LoVo (cell line): ENCODE measurements around the gene TMC5.
"Not testable (repeated sequence)": the region's sequence is repeated elsewhere in the genome, so short reads cannot be mapped to it uniquely, and the experiment has no call there.

ENCODE experiments used
- DNase-seq: peaks from one replicate; pipeline ENCODE4 v3.0.0-alpha.2; 2016; ENCODE audit warnings: low spot score

The TMC5 gene

DNA sequence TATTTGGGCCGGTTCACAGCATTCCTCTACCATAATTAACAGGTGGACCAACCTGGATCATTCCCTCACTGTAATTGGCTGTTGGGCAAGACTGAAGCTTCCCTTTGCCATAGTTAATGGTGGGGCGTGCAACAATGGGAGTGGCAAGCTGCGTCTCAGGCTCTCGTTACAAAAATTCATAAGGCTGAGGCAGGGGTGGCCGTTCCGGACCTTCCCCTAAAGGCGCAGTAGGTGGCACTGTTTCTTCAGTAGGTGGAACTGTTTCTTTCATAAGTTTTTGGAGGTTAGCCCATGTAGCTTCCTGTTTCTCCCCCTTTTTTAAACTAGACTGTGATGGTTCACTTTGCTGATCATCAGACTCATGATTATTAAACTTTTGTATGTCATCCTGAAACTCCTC, 17.0 kb upstream of the TMC5 start:
- no peak for DNase-seq

GRCh38 chr16:19406891-19407491, 10.7 kb upstream of the TMC5 start:
- no peak for DNase-seq

DNA sequence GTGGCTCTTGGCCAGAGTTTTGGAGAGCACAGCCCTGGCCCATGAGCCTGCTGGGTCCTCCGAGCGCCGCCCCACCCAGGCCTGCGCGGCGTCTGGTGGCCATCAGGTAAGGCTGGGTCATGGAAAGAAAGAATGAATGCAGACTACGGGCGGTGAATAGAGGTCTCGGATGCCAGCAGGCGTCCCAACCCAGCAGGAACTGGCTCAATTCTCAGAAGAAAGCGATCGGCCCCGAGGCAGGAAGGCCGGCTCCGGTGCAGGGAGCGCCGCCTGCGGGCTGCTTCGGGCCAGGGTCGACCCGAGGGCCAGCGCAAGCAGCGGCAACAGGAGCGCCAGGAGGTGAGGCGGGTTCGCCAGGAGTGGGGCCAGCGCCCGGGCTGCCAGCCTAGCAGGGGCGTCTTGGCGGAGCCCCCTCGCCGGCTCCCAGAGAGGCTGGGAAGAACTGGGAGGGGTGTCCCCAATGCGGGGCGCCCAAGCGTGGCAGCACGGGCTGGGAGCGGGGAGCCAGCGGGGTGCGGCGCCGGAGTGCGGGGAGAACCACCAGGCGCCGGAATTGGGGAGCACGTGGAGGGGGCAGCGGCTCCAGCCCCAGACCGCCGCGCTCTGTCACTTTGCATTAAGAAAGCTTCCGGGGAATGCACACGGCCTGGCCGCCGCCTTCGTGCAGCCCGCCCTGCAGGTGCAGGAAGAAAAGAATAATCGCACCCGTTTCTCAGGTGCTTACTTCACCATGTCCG, 7.1 kb upstream of the TMC5 start:
- DNase-seq = peak; percentile 37

- DNase-seq = no peak
These were observed 6.4 kb upstream of the TMC5 start for GRCh38 chr16:19411298-19411697.

DNA sequence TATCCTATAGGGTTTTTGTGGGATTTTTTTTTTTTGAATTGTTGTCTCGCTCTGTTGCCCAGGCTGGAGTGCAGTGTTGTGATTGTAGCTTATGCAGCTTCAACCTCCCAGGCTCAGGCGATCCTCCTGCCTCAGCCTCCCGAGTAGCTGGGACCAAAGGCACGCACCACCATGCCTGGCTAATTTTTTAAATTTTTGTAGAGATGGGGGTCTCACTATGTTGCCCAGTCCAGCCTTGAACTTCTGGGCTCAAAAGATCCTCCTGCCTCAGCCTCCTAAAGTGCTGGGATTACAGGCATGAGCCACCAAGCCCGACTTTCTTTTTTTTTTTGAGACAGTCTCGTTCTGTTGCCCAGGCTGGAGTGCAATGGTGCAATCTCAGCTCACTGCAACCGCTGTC, 5.6 kb upstream of the TMC5 start:
- DNase-seq = not testable (repeated sequence)

DNA sequence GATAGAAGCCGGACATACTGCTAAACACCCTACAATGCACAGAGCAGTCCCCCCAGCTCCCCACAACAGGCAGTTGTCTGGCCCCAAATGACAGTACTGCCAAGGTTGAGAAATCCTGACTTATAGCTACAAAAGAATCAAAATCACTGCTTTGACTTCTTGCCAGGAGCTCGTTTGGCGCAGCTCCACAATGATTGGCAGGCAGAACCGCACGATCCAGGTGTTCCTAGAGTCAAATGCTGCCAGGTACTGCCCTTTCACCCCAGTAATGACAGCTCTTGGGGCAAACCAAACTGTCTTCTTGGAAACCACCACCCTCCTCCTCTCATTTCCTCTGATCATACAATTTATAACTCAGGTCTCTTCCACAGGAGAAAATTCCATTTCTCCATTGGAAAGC, 2.2 kb upstream of the TMC5 start:
- no peak for DNase-seq

- DNase-seq = no peak
These were observed 1.8 kb upstream of the TMC5 start for GRCh38 chr16:19415918-19416317.

DNA sequence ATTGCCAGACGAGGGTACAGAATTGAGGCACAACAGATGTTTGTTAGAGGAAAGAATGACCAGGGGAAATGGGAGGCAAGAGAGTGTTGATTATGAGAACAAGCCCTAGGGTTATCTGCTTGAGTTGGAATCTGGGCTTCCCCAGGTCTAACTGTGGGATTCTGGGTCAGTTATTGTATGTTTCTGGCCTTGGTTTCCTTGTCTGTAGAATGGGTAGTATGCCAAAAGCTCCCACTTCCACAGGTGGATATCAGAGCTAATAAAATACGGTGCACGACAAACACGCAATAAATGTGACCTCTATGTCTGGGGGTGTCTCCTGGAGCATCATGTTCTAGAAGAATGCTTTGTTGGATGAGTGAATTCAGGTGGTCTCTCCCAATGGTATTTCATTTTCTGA, 517 bp downstream of the TMC5 start:
- no peak for DNase-seq

- peak; percentile 16 for DNase-seq
These were observed 2.0 kb downstream of the TMC5 start for GRCh38 chr16:19419698-19420075.

DNA sequence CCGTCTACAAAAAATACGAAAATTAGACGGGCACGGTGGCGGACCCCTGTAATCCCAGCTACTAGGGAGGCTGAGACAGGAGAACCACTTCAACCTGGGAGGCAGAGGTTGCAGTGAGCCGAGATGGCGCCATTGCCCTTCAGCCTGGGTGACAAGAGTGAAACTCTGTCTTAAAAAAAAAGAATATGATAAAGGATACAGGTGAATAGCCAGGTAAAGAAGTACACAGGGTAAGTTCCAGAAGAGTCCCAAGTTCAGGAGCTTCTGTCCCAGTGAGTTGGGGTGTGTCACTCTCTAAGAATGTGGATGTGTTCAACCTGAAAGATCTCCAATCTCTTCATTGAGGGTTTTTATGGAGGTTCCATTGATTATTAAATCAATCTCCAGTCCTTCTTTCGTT, 6.8 kb downstream of the TMC5 start:
- no peak for DNase-seq

DNA sequence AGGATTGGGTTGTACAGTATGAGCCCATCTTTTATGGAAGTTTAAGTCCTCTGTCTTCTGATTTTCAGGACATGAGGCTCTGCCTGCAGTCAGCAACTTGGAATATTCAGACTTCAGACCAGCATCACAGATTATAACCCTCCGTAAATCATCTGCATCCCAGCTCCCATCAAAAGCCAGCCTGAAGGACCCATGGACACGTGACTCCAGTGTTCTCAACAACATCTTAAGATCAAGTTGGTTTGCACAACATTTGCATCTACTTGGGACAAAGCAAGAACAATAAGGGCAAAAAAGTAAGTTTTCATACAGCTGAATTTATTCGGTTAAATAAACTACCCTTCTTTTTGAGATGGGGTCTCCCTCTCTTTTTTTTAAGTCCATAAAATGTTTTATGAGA, 12.7 kb downstream of the TMC5 start:
- no peak for DNase-seq

DNA sequence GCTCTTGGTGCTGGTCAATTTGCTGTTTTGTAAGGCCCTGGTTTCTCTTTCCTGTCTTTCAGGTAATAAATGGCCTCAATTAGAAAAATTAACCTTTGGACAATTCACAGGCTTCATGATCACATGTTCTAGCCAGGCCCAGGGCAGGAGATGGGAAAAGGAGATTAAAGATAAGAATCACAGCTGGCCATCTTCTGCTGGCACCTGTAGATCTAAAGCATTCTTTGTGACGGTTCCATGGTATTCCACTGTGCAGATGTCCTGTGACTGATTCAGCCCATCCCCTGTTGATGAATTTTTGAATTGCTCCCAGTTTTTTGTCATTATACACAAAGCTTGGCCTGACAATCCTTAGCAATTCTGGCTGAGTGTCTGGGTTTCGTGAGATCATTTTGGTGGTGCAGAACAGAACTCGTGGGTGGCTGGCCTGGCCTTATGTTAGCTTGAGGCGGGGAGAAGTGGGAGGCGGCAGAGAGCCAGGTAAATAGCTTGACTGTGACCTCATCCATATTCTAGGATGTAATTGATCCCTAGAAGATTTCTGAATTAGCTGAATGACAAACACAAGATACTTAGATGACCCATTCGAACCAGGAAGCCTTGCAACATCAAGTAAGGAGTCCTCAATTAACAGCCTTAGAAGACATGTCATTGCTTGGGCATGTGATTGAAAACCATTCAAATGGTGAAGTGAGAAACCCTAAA, 14.1 kb downstream of the TMC5 start:
- peak; percentile 46 for DNase-seq

GRCh38 chr16:19432429-19432828, 14.7 kb downstream of the TMC5 start:
- DNase-seq = peak; percentile 85

DNA sequence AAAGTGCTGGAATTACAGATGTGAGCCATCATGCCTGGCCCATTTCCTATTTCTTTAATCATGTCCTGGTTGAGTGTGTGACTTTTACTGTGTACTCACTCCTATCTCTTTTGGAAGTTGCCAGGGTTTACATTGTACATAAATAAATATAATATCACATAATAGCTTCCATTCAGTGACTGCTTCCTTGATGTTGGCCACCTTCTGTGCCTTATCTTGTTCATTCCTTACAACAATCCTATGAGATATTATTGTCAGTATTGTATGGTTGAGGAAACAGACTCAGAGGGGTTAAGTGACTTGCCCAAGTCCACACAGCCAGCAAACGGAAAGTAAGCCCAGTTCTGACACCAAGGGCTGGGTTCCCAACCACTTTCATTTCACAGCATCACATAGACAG, 16.9 kb downstream of the TMC5 start:
- no peak for DNase-seq

DNA sequence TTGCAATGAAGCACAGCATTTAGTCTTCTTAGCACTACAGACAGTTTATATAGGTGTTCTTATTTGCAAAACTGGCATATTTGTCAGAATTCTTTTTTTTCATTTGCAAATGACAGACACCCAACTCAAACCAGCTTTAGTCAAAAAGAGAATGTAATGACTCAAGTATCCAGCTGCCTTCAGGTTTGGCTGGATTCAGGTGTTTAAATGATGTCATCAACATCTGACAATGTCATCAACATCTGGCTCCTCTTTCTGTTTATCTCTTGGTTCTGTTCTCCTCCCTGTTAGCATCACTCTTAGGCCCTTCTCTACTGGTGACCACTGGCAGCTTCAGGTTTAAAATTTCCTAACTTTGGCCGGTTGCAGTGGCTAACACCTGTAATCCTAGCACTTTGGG, 18.9 kb downstream of the TMC5 start:
- no peak for DNase-seq

GRCh38 chr16:19437280-19437679, 19.6 kb downstream of the TMC5 start:
- DNase-seq = no peak

- no peak for DNase-seq
These were observed 21.1 kb downstream of the TMC5 start for GRCh38 chr16:19438739-19439138.

DNA sequence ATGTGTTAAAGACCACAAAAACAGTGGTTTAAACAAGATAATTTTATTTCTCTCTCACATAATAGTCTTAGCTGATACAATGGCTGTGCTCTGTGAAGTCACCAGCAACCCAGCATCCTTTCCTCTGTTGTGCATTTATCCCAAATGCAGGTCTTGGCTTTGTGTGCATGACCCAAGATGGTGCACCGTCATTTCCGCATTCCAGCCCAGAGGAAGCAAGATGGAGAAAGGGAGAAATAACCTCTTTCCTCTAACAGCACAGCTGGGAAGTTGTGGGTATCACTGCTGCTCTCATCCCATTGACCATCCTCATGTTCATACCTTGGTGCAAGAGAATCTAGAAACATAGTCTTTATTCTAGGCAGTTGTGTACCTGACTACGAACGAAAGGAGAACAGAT, 21.8 kb downstream of the TMC5 start:
- no peak for DNase-seq

DNA sequence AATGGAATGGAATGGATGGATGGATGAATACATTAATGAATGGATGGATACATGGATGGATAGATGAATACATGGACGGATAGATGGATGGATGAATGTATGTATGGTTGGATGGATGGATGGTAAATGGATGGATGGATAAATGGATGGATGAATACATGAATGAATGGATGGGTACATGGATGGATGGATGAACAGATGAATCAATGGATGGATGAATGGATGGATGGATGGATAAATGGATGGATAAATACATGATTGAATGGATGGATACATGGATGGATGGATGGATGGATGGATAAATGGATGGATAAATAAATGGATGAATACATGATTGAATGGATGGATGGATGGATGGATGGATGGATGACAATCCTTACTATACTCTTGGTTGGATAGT, 26.0 kb downstream of the TMC5 start:
- DNase-seq = no peak

DNA sequence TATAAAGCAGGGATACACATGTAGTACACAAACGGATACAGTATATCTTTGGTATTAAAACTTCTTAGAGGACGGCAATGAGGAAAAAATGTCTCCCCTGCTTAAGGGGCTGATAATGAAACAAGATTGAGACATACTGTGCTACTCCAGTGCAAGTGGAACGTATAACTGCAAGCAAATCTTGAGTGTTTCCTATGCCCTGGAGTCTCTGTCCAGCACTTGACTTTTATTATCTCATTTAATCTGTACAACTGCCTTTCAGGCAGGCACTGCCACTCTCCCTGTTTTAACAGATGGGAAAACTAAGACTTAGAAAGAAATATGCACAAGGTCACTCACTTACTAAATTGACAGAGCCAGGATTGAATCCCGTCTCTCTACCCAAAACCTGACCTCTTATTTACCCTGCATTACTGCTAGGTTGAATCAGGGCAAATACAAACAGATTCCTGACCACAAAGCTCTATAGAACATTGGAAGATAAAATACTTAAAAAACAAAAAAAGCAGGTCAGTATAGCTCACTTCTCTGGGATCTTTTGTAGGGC, 28.7 kb downstream of the TMC5 start:
- DNase-seq = no peak

GRCh38 chr16:19446886-19447285, 29.2 kb downstream of the TMC5 start:
- no peak for DNase-seq

- DNase-seq = no peak
These were observed 32.5 kb downstream of the TMC5 start for GRCh38 chr16:19450186-19450585.

- DNase-seq = no peak
These were observed 41.2 kb downstream of the TMC5 start for GRCh38 chr16:19458722-19459379.
